Transverse colon (tissue), 4 donors: ENCODE measurements around the gene PIP5K1B.

Experiments used
- EP300 ChIP-seq: sonication (generic); formaldehyde crosslinking; IDR thresholded peaks from one replicate; pipeline ENCODE4 v1.6.1; 2017; ENCODE audit warnings: antibody characterized with exemption, low read depth
- POLR2A ChIP-seq: fragments of 450-650 bp; IDR thresholded peaks from one replicate; pipeline ENCODE4 v1.6.1; 2016; ENCODE audit warnings: antibody characterized with exemption, mild to moderate bottlenecking, moderate library complexity
- POLR2AphosphoS5 ChIP-seq, 3 donors: sonication (generic); formaldehyde crosslinking; IDR thresholded peaks; one replicate each; pipeline ENCODE4 v1.6.1; 2016; ENCODE audit warnings: antibody characterized with exemption in 3 of 3
- TF ChIP-seq, protein P1 (sequence below), 5 experiments: fragments of 200-600 bp in 3 of 5; fragments of 450-650 bp in 2 of 5; sonication (generic) in 3 of 5; IDR thresholded peaks; 1 replicate in 2 of 5; 2 replicates in 3 of 5; pipeline ENCODE4 v1.5.1; 2016 to 2017; ENCODE audit warnings: antibody characterized with exemption in 5 of 5, inconsistent platforms in 3 of 5, mild to moderate bottlenecking in 2 of 5, moderate library complexity in 1 of 5

DNA sequence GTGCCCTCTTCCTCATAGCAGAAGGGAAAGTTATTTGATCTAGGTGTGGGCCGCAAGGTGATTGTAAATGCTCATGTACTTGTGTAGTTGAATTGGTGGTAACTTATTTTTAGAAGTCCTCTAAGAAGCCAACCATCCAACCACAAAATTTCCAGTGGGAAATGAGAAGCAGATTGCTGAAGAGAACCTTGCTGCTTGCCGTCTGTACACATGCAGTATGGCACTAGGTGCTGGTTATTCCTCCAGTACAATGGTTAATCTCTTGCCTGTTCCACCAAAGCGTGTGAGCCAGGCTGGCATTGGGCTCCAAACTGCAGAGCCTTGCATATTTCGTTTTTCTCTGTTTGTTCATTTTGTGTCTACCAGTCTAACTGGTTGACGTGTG lies 28.0 kb downstream of the PIP5K1B start:
- TF ChIP-seq, protein P1, sequence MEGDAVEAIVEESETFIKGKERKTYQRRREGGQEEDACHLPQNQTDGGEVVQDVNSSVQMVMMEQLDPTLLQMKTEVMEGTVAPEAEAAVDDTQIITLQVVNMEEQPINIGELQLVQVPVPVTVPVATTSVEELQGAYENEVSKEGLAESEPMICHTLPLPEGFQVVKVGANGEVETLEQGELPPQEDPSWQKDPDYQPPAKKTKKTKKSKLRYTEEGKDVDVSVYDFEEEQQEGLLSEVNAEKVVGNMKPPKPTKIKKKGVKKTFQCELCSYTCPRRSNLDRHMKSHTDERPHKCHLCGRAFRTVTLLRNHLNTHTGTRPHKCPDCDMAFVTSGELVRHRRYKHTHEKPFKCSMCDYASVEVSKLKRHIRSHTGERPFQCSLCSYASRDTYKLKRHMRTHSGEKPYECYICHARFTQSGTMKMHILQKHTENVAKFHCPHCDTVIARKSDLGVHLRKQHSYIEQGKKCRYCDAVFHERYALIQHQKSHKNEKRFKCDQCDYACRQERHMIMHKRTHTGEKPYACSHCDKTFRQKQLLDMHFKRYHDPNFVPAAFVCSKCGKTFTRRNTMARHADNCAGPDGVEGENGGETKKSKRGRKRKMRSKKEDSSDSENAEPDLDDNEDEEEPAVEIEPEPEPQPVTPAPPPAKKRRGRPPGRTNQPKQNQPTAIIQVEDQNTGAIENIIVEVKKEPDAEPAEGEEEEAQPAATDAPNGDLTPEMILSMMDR (IDR thresholded peaks at IDR 0.05): no peak
- TF ChIP-seq POLR2A (no peak), EP300 (no peak), POLR2AphosphoS5 (IDR thresholded peaks at IDR 0.05) (no peak)
